Measurements from ENCODE around the gene MAPT.

DNA sequence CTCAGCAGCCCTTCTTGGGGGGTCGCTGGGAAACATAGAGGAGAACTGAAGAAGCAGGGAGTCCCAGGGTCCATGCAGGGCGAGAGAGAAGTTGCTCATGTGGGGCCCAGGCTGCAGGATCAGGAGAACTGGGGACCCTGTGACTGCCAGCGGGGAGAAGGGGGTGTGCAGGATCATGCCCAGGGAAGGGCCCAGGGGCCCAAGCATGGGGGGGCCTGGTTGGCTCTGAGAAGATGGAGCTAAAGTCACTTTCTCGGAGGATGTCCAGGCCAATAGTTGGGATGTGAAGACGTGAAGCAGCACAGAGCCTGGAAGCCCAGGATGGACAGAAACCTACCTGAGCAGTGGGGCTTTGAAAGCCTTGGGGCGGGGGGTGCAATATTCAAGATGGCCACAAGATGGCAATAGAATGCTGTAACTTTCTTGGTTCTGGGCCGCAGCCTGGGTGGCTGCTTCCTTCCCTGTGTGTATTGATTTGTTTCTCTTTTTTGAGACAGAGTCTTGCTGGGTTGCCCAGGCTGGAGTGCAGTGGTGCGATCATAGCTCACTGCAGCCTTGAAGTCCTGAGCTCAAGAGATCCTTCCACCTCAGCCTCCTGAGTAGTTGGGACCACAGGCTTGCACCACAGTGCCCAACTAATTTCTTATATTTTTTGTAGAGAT is 108.1 kb downstream of the MAPT start:
- TF ChIP-seq, protein P1, sequence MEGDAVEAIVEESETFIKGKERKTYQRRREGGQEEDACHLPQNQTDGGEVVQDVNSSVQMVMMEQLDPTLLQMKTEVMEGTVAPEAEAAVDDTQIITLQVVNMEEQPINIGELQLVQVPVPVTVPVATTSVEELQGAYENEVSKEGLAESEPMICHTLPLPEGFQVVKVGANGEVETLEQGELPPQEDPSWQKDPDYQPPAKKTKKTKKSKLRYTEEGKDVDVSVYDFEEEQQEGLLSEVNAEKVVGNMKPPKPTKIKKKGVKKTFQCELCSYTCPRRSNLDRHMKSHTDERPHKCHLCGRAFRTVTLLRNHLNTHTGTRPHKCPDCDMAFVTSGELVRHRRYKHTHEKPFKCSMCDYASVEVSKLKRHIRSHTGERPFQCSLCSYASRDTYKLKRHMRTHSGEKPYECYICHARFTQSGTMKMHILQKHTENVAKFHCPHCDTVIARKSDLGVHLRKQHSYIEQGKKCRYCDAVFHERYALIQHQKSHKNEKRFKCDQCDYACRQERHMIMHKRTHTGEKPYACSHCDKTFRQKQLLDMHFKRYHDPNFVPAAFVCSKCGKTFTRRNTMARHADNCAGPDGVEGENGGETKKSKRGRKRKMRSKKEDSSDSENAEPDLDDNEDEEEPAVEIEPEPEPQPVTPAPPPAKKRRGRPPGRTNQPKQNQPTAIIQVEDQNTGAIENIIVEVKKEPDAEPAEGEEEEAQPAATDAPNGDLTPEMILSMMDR (IDR thresholded peaks at IDR 0.05) = peak; percentile 96 to 99 (median 97)
- TF ChIP-seq POLR2AphosphoS5 (IDR thresholded peaks at IDR 0.05) (no peak), POLR2A (IDR thresholded peaks at IDR 0.05) (no peak), EP300 (IDR thresholded peaks at IDR 0.05; ENCODE audit: low read depth) (no peak)
